ENCODE data around the gene PIK3CA.

The PIK3CA gene

DNA sequence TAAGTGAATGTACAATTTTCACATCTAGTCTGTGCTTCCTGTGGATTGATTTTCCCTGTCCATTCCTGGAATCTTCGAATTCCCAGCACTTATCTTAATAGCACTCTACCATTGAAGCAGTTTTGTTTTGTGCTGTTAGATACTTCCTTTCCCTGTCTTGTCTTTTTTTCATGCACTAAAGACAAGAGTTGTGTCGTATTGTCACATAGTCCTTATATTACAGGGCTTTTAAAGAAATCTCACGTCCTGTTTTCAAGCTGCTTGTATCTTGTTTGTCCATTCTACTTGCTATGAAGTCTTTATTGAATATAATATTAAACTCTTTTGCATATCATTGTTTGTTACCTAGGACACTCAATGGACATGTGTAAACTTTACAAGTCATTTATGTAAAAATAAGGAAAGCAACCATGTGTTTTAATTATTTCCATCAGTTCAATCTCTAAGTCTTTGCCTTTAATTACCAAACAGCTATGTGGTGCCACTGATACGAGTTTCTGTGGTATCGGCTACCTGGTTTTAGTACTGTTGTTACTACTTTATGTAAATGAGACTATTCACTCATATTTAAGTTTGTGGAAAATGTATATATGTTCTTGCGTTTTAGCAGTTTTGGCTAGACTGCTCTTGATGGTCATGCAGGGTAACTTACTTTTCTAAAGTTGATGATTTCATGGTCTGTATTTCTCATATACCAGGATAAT lies 10.3 kb downstream of the PIK3CA start:
- DNase-seq (ENCODE audit: low read depth) = no peak

GRCh38 chr3:179163503-179163902 lies 15.3 kb downstream of the PIK3CA start:
- no peak for DNase-seq (ENCODE audit: low read depth)

DNA sequence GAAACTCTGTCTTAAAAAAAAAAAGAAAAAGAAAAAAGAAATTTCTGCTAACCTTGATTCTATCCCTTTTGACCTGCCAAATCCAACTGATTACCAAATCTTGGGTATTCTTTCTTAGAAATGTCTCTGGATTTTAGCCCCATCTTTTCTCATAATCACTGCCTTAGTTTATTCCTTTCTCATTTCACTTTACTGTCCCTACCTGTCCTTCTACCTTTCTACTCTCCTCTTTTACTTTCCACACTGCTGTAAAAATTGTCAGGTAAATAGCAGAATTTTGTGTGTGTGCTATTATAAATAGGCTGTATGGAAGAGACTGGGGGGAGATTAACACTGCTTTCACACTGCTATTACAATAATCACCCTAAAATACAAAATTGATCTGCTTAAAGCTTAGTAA lies 16.7 kb downstream of the PIK3CA start:
- DNase-seq (ENCODE audit: low read depth) = no peak

DNA sequence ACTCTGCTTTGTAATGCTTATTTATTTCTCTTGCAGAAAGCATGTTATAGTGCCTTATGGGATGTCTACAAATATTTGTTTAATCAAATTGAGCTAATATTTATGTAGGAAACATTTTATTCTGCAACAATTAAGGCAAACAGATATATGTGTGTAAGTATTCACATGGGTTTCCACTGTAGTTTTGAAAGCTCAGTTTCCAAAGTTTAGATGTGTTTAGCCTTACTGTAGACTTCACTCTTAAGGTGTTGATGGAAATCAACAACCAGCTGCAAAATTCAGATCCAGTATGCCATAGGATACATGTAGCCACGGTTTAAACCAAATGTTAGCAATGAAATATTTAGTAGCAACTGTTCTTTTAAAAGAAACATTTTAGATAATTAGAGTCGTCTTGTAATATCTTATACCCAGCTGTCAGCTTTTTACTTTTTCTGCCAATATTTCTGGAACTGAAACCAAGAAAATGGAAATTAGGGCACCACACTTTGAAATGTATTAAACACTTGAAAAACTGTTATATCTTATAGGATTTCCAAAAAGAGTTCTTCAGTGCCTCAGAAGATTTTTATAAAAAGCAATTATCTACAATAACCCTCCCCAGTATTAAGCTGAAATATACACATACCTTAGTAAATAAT lies 18.5 kb downstream of the PIK3CA start:
- no peak for DNase-seq (ENCODE audit: low read depth)

- DNase-seq (ENCODE audit: low read depth) = no peak
Observed at GRCh38 chr3:179168918-179169317, 20.8 kb downstream of the PIK3CA start.

DNA sequence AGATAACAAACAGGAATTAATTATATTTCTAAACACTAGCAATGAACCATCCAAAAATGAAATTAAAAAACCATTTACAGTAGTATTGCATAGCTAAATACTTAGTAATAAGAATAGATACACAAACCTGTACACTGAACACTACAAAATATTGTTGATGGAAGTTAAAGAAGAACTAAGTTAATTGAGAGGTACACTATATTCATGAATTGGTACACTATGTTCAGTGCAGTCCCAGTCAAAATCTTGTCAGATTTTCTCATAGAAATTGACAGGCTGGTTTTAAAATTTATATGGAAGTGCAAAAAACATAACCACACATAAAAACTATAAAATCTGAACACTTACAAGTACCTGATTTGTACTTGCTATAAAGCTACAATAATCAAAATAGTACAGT lies 24.4 kb downstream of the PIK3CA start:
- no peak for DNase-seq (ENCODE audit: low read depth)

DNA sequence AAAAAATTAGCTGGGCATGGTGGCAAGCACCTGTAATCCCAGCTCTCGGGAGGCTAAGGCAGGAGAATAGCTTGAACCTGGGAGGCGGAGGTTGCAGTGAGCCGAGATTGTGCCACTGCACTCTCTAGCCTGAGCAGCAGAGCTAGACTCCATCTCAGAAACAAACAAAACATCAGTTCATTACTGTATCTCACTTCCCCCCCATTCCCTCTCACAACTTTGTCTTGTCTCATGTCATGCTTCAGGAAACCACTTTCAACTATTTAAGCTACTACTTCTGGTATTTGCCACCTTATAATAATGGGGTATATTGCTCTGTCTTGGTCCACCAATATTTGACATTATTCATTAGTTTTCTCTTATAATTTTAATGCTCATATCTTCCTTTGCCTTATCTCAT lies 26.2 kb downstream of the PIK3CA start:
- DNase-seq (ENCODE audit: low read depth) = no peak

DNA sequence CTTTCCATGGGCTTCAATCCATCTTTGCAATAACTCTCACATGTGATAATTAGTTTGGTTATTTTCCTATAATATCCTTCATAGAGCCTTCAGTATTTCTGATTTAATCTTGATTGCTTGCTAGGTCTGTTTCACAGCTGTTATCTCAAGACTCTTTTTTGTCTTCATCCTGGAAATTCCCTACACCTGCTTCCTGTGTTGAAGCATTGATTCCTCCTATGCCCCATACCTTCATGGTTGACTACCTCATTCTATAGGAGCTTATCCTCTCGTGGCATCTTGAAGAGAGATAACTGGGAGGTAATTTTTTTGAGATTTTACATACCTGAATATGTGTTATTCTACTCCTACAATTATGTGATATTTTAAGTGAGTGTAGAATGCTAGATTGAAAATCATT lies 26.7 kb downstream of the PIK3CA start:
- no peak for DNase-seq (ENCODE audit: low read depth)

GRCh38 chr3:179175358-179175757 lies 27.2 kb downstream of the PIK3CA start:
- no peak for DNase-seq (ENCODE audit: low read depth)

DNA sequence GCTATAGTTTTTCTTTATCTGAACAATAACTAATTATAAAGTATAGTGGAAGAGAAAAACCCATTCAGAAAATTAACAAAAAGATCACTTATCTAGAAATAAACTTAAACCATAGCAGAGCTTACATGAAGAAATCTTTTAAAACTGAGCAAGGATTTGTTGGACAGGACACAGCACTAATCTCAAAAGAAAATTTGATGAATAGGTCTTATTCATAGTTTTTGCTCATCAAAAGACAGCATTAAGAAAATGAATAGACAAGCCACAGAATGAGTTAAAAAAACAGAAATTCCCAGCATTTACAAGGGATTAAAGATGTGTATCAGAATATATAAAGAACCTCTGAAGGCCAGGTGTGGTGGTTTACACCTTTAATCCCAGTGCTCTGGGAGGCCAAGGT lies 29.5 kb downstream of the PIK3CA start:
- no peak for DNase-seq (ENCODE audit: low read depth)

DNA sequence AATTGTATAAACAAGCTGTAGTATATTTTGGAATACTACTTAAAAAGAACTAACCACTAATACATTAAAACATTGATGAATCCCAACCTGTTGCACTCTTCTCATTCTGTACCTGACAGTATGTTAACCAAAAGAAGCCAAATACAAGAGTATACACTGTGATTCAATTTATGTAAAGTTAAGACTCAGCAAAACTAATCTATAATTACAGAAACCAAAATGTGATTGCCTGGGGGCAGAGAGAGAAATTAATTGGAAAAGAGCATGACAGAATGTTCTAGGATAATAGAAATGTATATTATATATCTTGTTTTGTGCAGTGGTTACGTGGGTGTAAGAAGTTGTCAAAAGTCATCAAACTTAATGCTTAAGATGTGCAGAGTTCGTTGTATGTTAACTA lies 31.1 kb downstream of the PIK3CA start:
- DNase-seq (ENCODE audit: low read depth) = no peak

- peak; percentile 77 for DNase-seq (ENCODE audit: low read depth)
Observed at GRCh38 chr3:179179979-179180759, 32.0 kb downstream of the PIK3CA start.

DNA sequence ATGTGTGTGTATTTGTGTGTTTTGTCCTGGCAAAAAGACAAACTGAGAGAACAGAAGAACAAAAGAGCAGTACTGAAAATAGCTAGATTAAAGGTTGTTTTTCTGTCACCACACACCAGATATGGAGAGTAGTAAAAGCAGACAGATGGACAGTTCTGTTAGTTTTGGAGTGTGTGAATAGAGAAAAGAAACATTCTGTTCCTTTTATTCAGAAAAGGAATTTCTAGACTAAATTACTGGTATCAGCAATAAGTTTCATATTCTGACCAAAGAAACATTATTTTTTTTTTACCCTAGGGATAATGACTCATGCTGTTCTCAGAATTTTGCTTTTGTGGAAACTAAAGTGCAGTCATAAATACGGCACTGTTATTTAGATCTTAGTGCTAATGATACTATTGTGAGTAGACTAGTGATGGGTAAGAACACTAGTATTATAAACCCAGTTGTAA lies 32.9 kb downstream of the PIK3CA start:
- DNase-seq (ENCODE audit: low read depth) = peak; percentile 73

DNA sequence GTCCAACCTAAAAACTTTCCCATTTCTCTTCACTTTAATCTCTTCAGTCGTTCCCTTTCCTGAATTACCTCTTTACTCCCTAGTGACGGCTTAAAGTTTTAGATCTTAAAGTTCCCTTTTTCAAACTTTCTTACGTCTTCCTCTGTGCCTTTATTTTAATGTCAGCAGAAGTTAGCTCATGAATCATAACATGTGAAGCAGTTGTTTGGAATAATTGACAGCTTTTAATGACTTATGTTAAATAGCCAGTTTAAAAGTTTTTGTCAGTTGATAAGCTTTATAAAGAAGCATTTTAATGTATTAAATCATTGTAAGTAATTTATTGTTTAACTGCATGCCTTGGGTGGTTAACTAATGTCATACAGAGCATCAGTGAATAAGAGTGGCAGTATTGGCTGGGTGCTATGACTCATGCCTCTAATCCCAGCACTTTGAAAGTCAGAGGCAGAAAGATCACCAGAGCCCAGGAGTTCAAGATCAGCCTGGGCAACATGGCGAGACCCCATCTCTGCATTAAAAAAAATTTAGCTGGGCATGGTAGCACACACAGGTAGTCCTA lies 33.9 kb downstream of the PIK3CA start:
- DNase-seq (ENCODE audit: low read depth) = peak; percentile 75

DNA sequence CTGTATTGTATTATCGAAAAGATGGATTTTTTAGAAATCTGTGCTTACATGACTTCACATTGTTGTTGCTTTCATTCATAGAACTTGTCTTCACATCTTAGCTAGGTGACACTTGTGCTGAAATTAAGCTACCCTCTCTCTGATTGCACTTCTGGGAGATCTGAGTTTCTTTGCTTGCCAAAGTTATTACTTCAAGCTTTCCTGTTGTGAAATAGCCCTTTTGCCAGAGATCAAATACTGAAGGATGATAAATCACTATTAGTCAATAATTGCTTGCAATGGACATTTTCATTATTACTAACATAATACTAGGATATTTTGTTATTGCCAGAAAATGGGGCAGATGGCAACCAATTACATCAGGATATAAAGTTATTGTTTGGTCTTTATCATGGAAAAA lies 34.7 kb downstream of the PIK3CA start:
- DNase-seq (ENCODE audit: low read depth) = peak; percentile 45

DNA sequence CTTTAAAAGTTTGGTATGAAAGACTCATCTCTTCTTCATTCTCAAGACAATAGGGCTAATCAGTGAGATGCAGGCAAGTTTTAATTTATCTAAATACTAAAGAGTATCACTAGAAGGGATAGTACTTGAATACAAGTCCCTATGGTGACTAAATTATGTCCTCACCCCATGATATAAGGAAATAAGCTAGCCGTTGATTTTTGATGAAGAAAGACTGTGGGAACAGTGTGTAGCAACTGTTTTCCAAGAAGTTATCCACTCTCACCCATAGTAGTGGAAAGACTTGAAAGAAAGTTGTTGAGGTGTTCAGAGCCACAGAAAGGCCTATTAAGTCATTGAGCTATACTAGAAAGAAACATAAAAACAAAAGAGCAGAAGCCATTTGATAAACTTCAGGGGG lies 36.7 kb downstream of the PIK3CA start:
- DNase-seq (ENCODE audit: low read depth) = no peak

DNA sequence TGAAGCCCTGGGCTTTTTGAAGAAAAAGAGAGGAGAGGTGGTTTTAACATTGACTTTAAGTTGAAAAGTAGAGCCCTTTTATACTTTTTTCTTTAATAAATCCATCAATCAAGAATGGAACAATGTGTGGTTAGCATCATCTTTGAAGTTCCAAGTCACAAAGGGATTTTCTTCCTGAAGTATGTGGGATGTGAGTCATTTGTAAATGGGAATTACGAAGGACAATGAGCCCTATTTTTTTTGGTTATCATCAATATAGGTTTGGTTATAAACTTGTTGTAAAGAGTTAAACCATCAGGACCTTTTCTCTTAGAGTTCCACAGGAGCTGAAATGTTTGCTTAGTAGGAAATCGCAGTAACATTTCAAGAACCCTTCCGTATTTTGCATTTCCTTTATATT lies 38.3 kb downstream of the PIK3CA start:
- DNase-seq (ENCODE audit: low read depth) = no peak

DNA sequence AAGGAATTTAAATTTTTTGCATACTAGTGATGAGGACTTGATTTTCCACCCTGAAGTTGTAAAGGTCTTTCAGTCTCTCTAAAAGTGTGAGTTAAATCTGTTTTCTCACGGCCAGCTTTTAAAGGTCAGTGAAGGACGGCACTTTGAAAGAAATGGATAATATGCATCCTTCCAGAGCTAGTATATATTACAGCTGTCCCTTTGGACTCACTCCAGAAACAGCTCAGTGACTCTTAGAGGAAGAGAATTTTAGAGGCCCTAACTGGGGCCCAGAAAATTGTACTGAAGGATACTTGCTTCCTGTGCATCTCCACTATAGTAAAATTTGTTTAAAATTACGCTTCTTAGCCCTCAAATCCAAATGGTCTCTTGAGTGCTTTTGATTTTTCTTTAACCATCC lies 41.6 kb downstream of the PIK3CA start:
- peak; percentile 83 for DNase-seq (ENCODE audit: low read depth)

- no peak for DNase-seq (ENCODE audit: low read depth)
Observed at GRCh38 chr3:179190581-179190980, 42.4 kb downstream of the PIK3CA start.

DNA sequence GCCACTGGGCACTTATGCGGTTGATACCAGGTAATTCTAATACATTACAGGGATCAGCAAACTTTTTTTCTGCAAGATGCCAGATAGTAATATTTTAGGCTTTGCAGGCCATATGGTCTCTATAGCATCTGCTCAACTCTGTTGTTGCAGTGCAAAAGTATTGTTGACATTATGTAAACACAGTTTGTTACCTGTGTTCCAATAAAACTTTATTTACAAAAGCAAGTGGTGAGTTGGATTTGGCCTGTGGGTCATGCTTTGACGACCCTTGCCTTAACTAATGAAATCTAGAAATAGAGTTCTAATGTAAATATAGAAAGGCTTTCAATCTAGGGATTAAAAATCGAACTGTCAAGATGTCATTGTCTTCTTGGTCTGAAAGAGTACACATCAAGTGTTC lies 44.4 kb downstream of the PIK3CA start:
- DNase-seq (ENCODE audit: low read depth) = no peak

- no peak for DNase-seq (ENCODE audit: low read depth)
Observed at GRCh38 chr3:179194931-179195330, 46.8 kb downstream of the PIK3CA start.

DNA sequence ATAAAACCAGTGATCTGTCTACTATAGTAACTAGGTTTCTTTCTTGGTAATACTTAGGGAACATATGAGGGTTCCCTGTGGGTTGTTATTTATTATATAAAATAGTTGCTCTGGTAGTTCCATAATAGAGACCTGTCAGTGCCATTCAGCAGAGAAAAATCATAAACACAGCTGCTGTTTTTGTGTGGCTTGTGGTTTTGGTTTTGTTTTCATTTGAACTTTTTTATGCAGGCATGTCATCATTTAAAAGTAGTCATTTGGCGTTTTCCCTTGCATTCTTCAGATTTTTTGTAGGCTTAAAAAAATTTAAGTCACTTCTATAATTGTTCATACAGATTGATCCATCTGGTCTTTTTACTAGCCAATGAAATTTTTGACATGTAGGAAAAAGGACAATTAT lies 47.9 kb downstream of the PIK3CA start:
- peak; percentile 92 for DNase-seq (ENCODE audit: low read depth)

GRCh38 chr3:179196700-179197099 lies 48.5 kb downstream of the PIK3CA start:
- DNase-seq (ENCODE audit: low read depth) = no peak
